K562 (cell line): Measurements from ENCODE around the gene AKAP10. TPM values are rescaled to one million over a fixed set of nuclear protein-coding genes. Genes with fewer than 3 reads are reported as not detected.

Source experiments
- ATF7 ChIP-seq: fragments of 450-650 bp; IDR thresholded peaks from 2 replicates; pipeline ENCODE4 v1.7.1; 2014; ENCODE audit warnings: mild to moderate bottlenecking, moderate library complexity
- FOXP1 ChIP-seq: sonication (generic); formaldehyde crosslinking; IDR thresholded peaks from 2 replicates; pipeline ENCODE4 v1.8.0; 2022; ENCODE audit warnings: mild to moderate bottlenecking, missing genetic modification reagents
- GABPA ChIP-seq: fragments of 200-800 bp; sonication (Bioruptor generic); conservative IDR thresholded peaks from 2 replicates; pipeline ENCODE4 v1.6.1; 2016; ENCODE audit warnings: low read depth, missing genetic modification characterization, missing compliant biosample characterization
- HNRNPLL ChIP-seq: fragments of 200-400 bp; formaldehyde crosslinking; IDR thresholded peaks from 2 replicates; pipeline ENCODE4 v1.6.1; 2017; ENCODE audit warnings: low read length, low read depth, mild to moderate bottlenecking; ENCODE audit not compliant: poor library complexity, severe bottlenecking
- KDM5B ChIP-seq: fragments of 200-600 bp; sonication (generic); IDR thresholded peaks from 2 replicates; pipeline ENCODE4 v1.6.1; 2012; ENCODE audit warnings: low read depth, mild to moderate bottlenecking, moderate library complexity, low read length, control low read depth, inconsistent platforms; ENCODE audit not compliant: insufficient replicate concordance
- KLF16 ChIP-seq: IDR thresholded peaks from 2 replicates; pipeline ENCODE4 v1.6.1; 2016; ENCODE audit warnings: antibody characterized with exemption
- MEIS2 ChIP-seq: fragments of 450-650 bp; IDR thresholded peaks from 2 replicates; pipeline ENCODE4 v1.6.1; 2014; ENCODE audit warnings: mild to moderate bottlenecking; ENCODE audit not compliant: partially characterized antibody
- NFIC ChIP-seq: fragments of 450-650 bp; IDR thresholded peaks from 2 replicates; pipeline ENCODE4 v1.6.1; 2017; ENCODE audit warnings: mild to moderate bottlenecking, inconsistent platforms
- PHB ChIP-seq: fragments of 250-450 bp; sonication (Bioruptor Pico); IDR thresholded peaks from 2 replicates; pipeline ENCODE4 v1.5.0; 2021
- PTRF ChIP-seq: fragments of 450-650 bp; IDR thresholded peaks from 2 replicates; pipeline ENCODE4 v1.6.1; 2016; ENCODE audit warnings: mild to moderate bottlenecking, missing genetic modification characterization, missing compliant biosample characterization
- PYGO2 ChIP-seq: fragments of 450-650 bp; IDR thresholded peaks from 2 replicates; pipeline ENCODE4 v1.6.1; 2016; ENCODE audit warnings: mild to moderate bottlenecking, missing genetic modification characterization, moderate library complexity, missing compliant biosample characterization
- RFX7 ChIP-seq: fragments of 250-450 bp; sonication (Bioruptor Pico); IDR thresholded peaks from 2 replicates; pipeline ENCODE4 v1.5.1; 2021; ENCODE audit warnings: mild to moderate bottlenecking
- SETDB1 ChIP-seq: IDR thresholded peaks from one replicate; pipeline ENCODE4 v1.6.1; 2012; ENCODE audit warnings: low read length, control low read depth, inconsistent platforms
- ZNF316 ChIP-seq: fragments of 450-650 bp; IDR thresholded peaks from 2 replicates; pipeline ENCODE4 v1.6.1; 2016
- polyA plus RNA-seq, 8 experiments: library from polyadenylated mRNA; depleted of rRNA in 4 of 8; stranded (reverse) in 5 of 8; unstranded in 3 of 8; fragments of >200 nt; fragmentation: Nextera tagmentation in 2 of 8; fragmentation: Illumina TruSeq in 1 of 8; extraction: Ambion mirVana in 2 of 8; extraction: Trizol in 1 of 8; gene quantifications; 2 replicates each; pipeline versions ENCODE4 v1.2.1 to v1.2.3, GENCODE V29; 2011 to 2014; ENCODE audit warnings: inconsistent platforms in 1 of 8, missing spikeins in 1 of 8
- total RNA-seq, 7 experiments: library from RNA; depleted of rRNA in 6 of 7; stranded (reverse); fragments of >200 nt in 6 of 7; fragmentation: Illumina TruSeq in 2 of 7; extraction: Trizol in 2 of 7; gene quantifications; 2 replicates each; pipeline versions ENCODE4 v1.2.1 to v1.2.3, GENCODE V29; 2011 to 2021; ENCODE audit warnings: low replicate concordance in 1 of 7
- TF ChIP-seq, protein P1 (sequence below): fragments of 200-800 bp; sonication (Bioruptor generic); IDR thresholded peaks from 2 replicates; pipeline ENCODE4 v1.6.1; 2017; ENCODE audit warnings: missing genetic modification characterization, missing compliant biosample characterization
- TF ChIP-seq, protein P2 (sequence below): fragments of 450-650 bp; formaldehyde crosslinking; IDR thresholded peaks from 2 replicates; pipeline ENCODE4 v1.4.0; 2022; ENCODE audit warnings: missing genetic modification characterization
- TF ChIP-seq, protein P3 (sequence below): sonication (generic); formaldehyde crosslinking; IDR thresholded peaks from 2 replicates; pipeline ENCODE4 v1.8.0; 2022; ENCODE audit warnings: missing genetic modification reagents, mild to moderate bottlenecking, borderline replicate concordance

AKAP10 gene
- total and polyA plus RNA-seq, 9 of the 15 experiments (the other 6 are each of a cell fraction or from before 2014, with no cell fraction given): 4.0 to 20.3 (median 8.2) TPM

DNA sequence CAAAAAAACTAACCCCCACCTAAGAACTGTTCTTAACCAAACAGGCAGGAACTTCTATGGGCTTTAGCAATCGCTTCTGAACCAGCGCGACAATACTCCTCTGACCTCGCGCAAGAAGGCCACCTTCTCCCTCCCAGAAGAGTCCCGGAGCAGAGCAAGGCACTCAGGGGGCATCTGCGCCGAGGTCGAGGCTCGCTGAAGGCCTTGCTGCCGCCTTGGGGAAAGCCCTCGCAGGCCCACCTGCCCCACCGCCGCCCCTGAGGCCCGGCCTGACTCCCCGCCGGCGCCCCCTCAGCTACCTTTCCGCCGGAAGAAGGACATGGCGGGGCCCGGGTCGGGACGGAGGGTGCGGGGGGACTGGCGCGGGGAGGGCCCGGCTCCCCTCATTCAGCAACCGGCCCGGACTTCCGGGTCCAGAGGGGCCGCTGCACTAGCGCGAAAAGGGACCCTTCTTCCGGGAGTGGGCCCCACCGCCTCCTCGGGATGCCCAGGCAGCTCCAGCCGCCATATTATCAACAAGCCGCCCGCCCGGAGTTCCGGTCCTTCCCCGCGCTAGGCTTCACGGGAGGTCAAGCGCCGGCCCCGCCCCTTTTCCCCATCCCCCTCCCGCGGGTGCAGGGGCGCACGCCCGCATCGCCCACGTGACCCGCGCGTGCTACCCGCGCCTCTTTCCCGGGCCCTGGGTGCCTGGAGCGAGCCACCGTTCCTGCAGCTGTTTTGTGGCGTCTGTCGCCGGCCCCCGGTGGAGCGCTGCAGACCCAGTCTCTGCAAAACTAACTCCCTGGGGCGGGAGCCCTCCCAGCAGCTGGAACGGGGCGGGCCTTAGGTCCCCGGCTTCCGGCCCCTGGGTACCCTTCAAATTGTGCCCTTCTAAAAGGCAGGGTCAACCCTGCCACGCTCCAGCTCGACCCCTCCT is at the start of gene AKAP10 (continued):
- TF ChIP-seq, protein P1, sequence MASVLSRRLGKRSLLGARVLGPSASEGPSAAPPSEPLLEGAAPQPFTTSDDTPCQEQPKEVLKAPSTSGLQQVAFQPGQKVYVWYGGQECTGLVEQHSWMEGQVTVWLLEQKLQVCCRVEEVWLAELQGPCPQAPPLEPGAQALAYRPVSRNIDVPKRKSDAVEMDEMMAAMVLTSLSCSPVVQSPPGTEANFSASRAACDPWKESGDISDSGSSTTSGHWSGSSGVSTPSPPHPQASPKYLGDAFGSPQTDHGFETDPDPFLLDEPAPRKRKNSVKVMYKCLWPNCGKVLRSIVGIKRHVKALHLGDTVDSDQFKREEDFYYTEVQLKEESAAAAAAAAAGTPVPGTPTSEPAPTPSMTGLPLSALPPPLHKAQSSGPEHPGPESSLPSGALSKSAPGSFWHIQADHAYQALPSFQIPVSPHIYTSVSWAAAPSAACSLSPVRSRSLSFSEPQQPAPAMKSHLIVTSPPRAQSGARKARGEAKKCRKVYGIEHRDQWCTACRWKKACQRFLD (CRISPR knock-in tag): 0 out of 2 replicates have a peak, but pooled peaks have one; percentile 24
- TF ChIP-seq PTRF (tag) (no peak), PHB (no peak), MEIS2 (no peak), PYGO2 (tag) (no peak), KLF16 (no peak), HNRNPLL (no peak), RFX7 (no peak), NFIC (no peak), SETDB1 (no peak), FOXP1 (peak; percentile 43; the same call in 1 of the 2 replicates), KDM5B (peak; percentile 55), GABPA (tag) (peak; percentile 89), ATF7 (no peak), ZNF316 (no peak)
- TF ChIP-seq, protein P2, sequence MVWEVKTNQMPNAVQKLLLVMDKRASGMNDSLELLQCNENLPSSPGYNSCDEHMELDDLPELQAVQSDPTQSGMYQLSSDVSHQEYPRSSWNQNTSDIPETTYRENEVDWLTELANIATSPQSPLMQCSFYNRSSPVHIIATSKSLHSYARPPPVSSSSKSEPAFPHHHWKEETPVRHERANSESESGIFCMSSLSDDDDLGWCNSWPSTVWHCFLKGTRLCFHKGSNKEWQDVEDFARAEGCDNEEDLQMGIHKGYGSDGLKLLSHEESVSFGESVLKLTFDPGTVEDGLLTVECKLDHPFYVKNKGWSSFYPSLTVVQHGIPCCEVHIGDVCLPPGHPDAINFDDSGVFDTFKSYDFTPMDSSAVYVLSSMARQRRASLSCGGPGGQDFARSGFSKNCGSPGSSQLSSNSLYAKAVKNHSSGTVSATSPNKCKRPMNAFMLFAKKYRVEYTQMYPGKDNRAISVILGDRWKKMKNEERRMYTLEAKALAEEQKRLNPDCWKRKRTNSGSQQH: 0 out of 2 replicates have a peak, but pooled peaks have one; percentile 40
- TF ChIP-seq, protein P3, sequence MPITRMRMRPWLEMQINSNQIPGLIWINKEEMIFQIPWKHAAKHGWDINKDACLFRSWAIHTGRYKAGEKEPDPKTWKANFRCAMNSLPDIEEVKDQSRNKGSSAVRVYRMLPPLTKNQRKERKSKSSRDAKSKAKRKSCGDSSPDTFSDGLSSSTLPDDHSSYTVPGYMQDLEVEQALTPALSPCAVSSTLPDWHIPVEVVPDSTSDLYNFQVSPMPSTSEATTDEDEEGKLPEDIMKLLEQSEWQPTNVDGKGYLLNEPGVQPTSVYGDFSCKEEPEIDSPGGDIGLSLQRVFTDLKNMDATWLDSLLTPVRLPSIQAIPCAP: 0 out of 2 replicates have a peak, but pooled peaks have one; percentile 35
